Right ventricle myocardium inferior (tissue), 1 donor: ENCODE results near the gene OGA. TPM values are rescaled to one million over a fixed set of nuclear protein-coding genes. Genes with fewer than 3 reads are reported as not detected.

ENCODE experiments used
- ATAC-seq: fragments of 200-7000 bp; cut with Tn5 transposase; one replicate; pipeline ENCODE4 v1.9.1; 2020; ENCODE audit warnings: mild to moderate bottlenecking, moderate library complexity
- DNase-seq: peaks from one replicate; pipeline ENCODE4 v3.0.0; 2021; ENCODE audit errors: missing footprints
- intact Hi-C: fragments of 100-400 bp; cut with DNase I; formaldehyde crosslinking; loops from one replicate; pipeline ENCODE4 v1.11.0; 2022
- total RNA-seq: library from RNA; stranded (reverse); fragmentation: NEBNext Ultra II Directional; extraction: Animal tissue kit (Norgen Biotek cat#: 25700); gene quantifications from one replicate; pipeline ENCODE4 v1.2.1, GENCODE V29; 2021
- donor health status: DM: no; HTN: yes; CAD: no; lungs with severe emphysema.

OGA gene
- total RNA-seq, 1 donor from 2014 or later = 79.2 TPM

GRCh38 chr10:101744267-101744666, 74.0 kb downstream of the OGA start:
- no peak for ATAC-seq
- no peak for DNase-seq
- intact Hi-C loops = no loop called here

GRCh38 chr10:101741938-101742337, 76.3 kb downstream of the OGA start:
- DNase-seq (no peak), ATAC-seq (no peak)
- intact Hi-C loops = no loop called here

GRCh38 chr10:101736666-101737065, 81.6 kb downstream of the OGA start:
- ATAC-seq (no peak), DNase-seq (no peak)
- intact Hi-C loops = no loop called here

Other genes with a start within 250 kb of the OGA start
- gene POLL, start 230.2 kb downstream of the OGA start, total RNA-seq = 17.4 TPM
- 21.5 TPM for gene DPCD, start 230.1 kb downstream of the OGA start, total RNA-seq
- 93.2 TPM for gene FBXW4, start 123.3 kb downstream of the OGA start, total RNA-seq
- gene FGF8, start 42.3 kb downstream of the OGA start, total RNA-seq = not detected
- gene NPM3, start 35.0 kb downstream of the OGA start, total RNA-seq = 7.9 TPM
- 409 TPM for gene KCNIP2, start 25.4 kb upstream of the OGA start, total RNA-seq
- 51.9 TPM for gene ARMH3, start 237.7 kb upstream of the OGA start, total RNA-seq
- 11.0 TPM for gene HPS6, start 246.9 kb upstream of the OGA start, total RNA-seq